Jurkat, Clone E6-1 (cell line): ENCODE data around the gene EBF3.

Experiments
- DNase-seq: peaks from one replicate; pipeline ENCODE4 v3.0.0-alpha.2; 2011; ENCODE audit warnings: low read depth, low spot score
- H3K4me3 ChIP-seq: 2 replicates; pipeline ENCODE4 v1.5.1; 2011; ENCODE audit warnings: mild to moderate bottlenecking, low read length, control low read depth, moderate library complexity

The EBF3 gene

DNA sequence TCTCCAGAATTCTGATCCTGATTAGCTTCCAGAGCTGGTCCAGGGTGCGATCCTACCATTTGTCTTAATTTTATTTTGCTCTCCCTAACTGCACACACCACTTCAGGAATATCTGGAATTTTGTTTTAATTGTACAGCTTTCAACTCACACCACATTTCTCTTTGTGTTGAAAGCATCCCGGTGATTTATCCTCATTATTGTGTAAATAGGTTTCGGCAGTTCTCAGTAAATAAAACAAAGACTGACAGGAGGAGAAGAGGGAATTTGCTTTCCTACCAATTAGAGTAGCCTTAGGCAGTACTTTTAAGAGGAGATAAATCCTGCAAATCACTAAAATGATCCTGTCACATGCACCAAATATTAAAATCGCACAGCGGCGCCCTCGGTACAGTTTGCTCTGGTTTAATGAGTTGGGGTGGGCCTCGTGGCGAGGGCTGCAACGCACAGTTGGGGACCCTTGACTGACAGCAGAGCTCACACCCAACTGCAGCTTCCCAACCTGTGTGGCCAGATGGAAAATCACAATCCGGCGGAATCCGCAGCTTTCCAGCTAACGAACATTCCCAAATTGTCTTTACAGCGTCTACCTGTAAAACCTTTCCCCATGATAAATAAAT is 62.6 kb downstream of the EBF3 start:
- no peak for DNase-seq
- H3K4me3 ChIP-seq = no peak overlapping the region

DNA sequence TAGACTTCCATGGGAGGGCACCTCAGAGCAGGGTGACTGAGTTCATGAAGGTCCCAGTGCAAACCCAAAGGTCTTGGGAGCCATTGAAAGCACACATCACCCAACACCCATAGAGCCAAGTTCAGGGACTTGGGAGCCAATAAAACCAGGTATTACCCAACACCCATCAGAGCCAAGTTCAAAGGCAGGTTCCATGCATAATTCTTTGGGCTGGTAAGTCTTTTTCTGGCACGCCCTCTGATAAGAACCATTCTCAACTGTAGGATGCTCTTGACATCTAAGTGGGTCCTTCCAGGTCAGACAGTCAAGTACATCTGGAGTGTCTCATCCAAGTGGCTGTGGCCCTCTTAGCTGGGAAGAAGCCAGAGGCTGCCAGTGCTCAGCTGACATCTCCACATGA is 63.2 kb downstream of the EBF3 start:
- DNase-seq = no peak
- H3K4me3 ChIP-seq = no peak overlapping the region

DNA sequence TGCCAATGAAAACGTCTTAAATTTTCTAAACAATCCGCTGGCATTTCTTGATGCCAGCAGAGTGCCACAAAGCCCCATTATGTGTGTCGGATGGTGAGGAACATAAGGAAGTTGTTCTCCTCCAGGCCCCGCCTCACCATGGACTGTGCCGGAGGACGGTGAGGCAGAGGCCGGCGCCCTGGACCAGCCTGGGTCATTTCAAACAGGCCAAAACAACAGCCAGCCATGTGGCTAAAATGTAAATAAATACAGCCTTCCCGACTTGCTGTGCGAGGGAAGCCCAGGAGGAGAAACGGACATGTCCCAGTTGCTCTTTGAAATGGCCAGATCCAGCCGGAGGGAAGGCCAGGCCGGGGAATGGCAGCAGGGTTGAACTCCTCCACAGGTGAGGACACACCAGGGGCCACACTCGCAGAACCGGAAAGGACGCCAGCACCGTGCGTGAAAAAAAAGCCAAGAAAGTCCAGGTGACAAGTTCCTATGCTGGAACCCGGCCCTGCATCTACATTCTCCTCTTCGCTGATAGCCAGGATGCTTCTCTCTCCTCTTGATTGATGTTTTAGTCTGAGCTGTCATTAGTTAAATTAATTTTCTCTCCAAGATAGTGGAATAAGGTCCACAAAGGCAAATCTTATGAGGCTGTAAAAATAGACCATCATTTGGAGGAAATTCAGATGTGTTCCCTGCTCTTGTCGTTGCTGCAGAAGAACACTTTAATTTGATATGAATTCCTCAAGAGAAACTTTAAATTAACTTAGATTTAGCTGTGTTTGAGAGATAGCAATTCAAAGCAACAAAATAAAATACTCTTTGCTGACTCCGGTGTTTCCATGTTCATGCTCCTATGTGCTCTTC is 64.6 kb downstream of the EBF3 start:
- no peak overlapping the region for H3K4me3 ChIP-seq
- DNase-seq = no peak

DNA sequence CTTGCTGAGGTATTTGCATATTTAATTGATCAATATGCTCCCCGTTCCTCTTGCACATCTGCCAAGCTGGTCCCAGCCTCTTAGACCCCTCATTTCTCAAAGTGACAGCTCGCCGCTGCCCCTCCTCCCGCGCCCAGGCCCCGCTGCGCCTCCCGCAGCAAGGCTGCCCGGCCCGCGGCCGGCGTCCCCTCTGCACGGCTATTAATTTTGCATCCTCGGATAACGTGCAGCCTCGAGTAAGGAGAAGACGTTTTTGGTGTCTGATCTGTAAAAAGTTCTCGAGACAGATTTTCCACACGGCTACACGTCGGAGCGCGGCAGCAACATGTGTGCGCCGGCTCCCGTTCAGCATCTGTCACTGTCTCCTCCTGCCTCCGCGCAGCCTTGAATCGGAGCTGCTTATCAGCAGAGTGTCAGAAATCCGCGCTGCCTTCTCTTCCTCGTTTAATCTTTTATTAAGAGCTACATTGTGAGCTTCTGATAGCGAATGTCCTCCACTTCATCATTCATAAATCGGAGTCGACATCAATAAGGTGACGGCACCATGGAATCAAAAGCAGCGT is 65.3 kb downstream of the EBF3 start:
- H3K4me3 ChIP-seq = no peak overlapping the region
- no peak for DNase-seq

DNA sequence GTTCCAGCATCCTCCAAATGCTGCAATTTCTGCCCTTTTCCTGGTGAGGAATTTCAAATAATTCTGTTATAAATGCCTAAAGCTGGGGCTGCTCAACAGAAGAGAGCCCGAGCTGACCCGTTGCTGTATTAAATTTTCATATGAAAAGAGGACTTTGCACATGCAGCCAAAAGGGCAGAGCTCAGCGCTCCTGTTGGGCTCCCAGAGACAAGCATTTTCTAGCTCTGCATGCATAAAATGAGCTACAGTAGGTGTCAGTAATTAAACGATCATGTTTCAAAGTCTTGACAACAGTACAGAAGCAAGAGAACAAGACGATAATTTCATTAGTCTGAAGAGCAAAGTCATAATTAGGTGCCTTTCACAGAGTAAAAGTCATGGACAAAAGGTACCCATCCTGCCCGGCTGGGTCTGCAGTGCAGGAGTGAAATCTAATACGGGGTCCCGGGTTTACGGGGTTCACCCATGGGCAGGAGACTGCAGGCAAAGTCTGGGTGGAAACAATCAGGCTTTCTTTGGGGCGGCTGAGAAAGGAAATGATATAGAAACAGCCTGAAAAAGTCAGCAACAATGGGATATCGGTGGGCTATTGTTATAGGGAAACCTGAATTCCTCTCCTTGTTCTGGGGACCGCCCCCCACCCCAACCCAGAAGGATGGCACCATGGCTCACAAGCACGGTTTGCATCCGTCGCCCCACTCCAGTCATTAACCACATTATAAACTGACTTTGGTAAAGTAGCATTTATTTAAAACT is 66.0 kb downstream of the EBF3 start:
- DNase-seq = no peak
- no peak overlapping the region for H3K4me3 ChIP-seq

DNA sequence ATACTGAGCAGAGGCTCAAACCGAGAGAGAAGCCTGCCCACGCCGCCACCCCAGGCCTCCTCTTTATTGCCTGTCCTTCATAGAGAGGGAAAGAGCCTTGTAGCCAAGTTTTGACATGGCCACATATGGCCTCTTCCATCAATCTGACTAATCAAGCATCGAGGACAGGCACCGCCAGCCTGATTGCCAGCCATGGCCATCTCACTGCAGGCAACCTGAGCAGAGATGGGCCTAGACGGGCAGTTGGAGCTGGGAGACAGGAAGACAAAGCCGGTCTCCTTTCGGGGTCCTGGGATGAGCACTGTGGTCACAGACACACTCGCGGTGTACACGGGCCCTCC is 67.2 kb downstream of the EBF3 start:
- no peak overlapping the region for H3K4me3 ChIP-seq
- no peak for DNase-seq

DNA sequence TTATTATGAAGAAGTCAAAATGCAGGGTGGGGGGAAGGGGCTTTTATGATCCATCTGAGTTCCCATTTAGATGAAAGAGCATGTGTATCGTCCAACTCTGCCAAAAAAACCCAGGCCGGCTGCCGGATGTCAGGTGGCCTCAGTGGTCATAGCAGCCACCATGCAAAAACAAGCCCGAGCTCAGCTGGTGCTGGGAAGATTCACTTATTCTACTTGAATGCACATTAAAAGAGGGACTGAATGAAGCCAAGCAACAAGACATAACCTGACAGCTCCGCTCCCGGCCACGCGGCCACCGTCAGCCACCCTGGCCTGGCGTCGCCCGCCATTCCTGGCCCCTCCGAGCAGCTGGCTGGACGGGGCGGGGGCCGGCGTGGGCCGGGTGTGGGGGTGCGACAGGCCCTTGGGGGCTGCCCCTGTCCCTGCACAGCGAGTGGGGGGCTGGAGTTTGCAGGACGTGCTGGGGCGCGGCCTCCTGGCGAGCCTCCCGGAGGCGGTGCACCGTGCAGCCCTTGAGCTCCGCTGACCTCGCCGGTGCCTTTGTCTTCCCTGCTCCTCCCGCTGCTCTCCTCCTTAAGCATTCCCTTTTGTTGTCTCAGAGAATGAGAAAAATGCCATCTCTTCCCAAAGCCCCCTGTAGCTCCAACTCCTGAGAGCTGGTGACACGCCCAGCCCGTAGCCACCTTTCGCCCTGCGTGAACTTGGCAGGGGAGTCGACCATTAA is 67.8 kb downstream of the EBF3 start:
- H3K4me3 ChIP-seq = no peak overlapping the region
- no peak for DNase-seq

DNA sequence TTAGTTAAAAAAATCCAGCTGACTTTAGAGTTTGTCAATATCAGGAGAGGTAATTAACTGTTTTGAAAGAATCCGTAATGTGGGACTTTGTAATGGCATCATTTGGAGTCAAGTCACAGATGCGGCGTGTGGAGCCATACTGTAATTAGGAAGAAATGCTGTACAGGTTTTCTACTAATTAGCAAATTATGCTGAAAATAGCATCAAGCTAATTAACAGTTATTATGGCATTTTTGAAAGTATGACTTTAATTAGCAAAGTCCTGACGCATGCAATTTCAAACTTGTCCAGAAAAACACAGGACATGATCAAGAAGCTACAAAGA is 68.3 kb downstream of the EBF3 start:
- DNase-seq = no peak
- H3K4me3 ChIP-seq = no peak overlapping the region

DNA sequence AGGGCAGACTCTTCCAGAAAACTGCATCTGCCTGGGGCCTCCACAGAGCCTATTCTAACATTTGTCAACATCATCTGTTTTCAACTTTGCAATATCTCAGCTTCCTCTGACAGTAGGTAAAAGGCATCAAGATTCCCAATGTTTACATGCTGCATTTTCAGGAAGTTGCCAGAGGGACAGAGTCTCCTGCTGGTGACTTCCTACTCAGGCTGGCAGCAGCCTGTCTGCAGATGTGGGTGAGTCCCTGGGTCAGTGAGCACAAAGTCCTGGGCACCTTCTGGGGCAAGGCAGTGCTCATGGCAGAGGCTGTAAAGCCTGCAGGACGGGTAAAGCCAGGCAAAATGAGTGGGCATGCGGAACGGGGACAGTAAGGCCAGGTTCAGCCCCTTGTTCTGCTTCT is 69.4 kb downstream of the EBF3 start:
- no peak for DNase-seq
- H3K4me3 ChIP-seq = no peak overlapping the region

DNA sequence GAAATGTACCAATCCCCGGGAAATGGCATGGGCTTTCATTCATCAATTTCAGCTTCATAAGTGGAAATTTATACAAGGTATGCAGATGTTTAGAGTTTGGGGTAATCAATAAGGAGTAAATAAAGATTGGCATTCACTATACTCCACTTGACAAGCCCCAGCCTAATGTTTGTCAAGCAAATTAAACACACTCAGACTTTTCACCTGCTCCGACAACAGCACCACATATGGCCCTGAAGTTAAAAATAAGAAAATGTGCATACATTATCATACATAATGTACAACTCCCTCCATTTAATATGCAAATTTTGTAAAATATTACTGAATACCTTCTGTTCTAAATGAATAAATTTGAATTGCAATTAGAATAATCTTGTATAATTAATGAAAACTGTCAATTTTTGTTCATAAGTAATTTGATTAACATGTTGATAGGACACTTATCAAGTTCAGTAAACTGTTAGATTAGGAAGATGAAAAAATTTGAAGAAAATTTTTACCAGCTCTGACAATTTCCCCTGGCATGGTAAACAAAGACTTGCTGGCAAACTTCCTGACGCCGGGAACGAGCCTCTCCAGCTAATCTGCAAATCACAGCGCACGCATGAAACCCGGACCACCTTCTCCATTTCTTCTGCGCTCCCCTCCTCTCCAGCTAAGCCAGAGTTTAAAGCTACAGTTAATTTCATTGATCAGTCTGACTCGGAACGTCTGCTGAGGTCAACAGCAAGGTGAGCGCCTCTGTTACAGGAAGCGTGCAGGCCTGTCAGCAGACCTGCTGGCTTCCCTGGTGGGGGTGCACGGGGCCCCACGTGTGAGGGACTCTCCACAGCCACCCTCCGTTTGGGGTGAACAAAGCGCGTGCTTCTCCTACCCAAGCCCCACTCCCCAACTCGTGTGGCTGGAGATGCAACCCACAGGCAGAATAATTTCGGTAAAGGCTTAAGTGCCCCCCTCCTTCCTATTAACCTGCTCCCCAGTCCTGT is 70.7 kb downstream of the EBF3 start:
- no peak overlapping the region for H3K4me3 ChIP-seq
- no peak for DNase-seq

DNA sequence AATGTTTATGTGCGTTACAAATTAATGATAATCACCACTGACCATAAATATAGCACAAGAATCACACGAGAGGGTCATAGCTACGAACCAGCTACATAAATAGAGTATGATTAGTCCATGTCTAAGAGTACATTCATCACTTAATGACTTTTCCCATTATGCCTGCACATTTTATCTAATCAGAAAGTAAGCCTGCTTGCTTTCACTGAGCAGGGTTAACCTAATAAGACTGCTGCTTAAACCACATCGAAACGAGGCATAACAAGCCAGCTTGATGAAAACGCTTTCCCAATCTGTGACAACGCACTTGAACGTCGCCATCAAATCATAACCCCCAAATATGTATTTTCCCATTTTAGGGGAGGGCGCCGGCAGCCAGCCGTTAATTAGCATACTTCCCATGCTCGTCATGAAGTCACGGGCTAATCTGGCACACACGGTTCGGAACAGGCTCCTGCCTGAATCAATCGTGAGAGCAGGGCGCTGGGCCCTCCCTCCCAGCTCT is 71.5 kb downstream of the EBF3 start:
- no peak for DNase-seq
- H3K4me3 ChIP-seq = no peak overlapping the region

DNA sequence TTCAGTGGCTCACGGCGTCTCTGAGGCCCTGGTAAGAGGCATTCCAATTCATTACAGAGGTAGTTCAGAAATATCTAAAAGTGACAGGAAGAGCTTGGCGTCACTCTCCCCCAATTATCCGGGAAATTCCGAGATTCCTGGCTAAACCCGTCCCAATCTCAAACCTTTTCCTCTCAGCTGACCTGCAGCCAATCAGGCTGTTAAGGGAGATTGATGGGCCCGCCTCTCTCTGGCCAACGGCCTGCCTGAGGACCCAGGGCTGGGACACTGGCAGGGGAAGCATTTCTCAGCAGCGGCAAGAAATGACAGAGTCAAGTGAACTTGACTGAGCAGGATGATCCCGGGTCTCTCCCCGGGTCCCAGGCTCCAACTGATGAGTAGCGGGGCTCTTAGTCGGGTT is 72.3 kb downstream of the EBF3 start:
- H3K4me3 ChIP-seq = no peak overlapping the region
- no peak for DNase-seq

DNA sequence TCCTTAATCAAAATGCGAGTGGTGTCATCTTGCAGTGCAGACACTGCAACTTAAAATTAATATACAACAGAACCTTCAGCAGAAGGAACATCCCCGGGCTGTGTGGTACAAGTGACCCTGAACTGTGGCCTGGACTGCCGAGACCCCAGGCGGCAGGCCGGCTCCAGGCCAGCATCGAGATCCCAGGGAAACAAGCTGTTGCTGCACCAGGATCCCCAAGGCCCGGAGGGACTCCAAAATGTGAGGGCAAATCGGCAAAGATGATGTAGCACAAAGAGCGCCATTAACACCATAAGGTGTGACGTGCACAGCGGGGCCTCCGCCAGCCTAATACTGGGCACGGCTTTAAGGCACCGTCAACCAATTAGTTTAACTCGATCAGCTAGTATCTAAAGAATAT is 73.9 kb downstream of the EBF3 start:
- DNase-seq = no peak
- H3K4me3 ChIP-seq = no peak overlapping the region

DNA sequence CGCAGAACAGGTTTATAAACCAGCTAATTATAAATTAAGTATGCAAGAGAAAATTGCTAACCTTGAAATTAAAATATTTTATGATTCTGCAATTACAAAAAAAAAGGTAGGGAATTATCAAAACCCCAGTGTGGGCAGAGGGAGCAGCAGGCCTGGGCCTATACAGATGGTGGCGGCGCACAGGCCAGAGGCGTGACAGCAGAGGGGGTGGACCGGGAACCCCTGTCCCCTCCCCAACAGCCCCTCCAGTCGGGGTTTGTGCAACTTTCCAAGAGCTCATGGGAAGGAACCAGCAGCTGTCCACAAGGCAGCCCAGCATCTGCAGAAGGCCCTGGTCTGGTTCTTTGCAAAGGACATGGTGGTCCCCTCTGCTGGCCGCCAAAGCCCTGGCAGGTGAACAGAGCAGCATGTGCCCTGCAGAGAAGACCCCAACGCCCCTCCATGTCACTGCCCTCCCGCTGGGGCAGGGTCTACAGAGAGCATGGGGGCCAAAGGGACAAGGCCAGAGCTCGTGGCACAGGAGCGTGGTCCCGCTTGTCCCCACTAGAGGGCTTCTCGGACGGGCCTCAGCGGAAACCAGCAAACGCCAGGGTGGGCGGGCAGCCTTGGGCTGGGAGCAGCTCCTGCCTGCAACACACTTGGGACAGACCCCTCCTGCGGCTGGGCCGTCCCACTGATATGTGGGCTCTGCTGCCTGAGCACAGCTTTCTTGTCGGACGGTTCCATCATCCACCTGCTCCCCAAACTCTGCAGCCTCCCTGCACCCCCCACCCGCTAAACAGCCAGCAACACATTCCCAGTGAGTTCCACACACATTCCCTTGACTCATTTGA is 75.1 kb downstream of the EBF3 start:
- DNase-seq = no peak
- H3K4me3 ChIP-seq = no peak overlapping the region

DNA sequence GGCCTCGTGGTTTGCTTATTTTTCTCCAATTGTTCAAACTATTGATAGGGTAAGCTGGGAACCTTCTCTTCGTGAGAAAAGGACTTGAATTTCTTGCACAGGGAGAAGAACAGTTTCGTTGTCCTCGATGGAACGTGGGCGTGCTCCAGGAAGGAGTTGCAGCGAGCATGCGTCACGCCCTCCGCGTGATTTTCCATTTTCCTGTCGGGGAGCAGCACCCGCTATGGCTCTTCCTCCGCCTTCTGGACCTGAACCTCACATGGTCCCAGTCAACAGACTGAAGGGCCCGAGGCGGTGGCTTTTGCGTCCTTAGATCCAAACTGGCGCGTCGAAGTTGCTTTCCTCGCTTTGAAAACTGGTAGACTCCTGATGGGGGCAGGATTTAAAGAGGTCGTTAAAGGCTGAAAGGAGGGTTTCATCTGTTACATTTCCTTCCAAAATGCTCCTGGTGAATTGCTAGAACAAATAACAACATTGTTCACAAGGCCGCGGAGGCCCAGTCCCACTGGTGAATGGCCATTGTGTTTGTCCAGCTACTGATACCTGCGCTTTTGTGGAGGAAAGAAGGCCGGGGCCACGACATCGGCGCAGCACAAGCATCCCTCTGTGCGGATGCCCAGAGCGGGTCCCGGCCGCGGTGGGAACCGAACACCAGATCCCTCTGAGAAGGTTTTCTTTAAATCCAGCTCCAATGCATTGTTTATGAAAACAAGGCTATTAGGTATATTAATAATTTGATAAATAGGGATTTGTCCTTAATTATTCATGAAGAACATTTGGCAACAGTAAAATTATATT is 75.9 kb downstream of the EBF3 start:
- DNase-seq = no peak
- H3K4me3 ChIP-seq = no peak overlapping the region

DNA sequence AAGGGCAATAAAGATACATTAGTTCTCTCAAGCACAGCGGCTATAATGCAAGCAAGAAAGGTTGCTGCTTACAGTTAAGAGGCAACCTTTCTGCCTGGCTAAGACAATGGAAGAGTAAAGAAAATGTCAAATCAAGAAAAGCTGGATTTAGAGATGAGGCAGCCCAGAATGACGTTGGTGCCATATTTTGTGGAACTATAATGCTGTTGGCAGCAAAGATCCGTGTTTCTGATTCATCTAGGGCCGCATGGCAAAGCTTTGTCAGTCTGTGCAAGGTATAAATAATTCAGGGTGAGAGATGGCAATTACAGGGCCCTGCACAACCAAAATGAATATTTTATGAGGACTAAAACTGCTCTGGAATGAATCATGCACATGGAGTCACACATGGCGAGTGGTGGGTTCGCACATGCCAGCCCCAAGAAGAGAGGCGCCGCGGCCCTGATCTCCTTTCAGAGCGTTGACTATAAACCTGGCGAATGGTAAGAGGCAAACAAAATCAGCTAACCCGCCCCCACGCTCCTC is 76.6 kb downstream of the EBF3 start:
- no peak for DNase-seq
- H3K4me3 ChIP-seq = no peak overlapping the region
